GM12878 (cell line): ENCODE results near the gene PDZD2. TPM values are rescaled to one million over a fixed set of nuclear protein-coding genes. Genes with fewer than 3 reads are reported as not detected.

Experiments used
- ATAC-seq: fragments of 200-7000 bp; cut with Tn5 transposase; 3 replicates; pipeline ENCODE4 v1.9.1; 2020; ENCODE audit warnings: mild to moderate bottlenecking, moderate library complexity
- BruUV-seq: library from RNA; stranded (reverse); fragments of 400-500 nt; replicated peaks from 2 replicates; lab custom pipeline; 2021; lab: Mats Ljungman, UMichigan
- CTCF ChIA-PET: fragments of 300-600 bp; sonication (Branson Sonifier 250); formaldehyde crosslinking; extraction: SDS; loops from one replicate; lab custom pipeline; 2021; ENCODE audit warnings: inconsistent platforms; lab: Yijun Ruan, JAX
- POLR2A ChIA-PET: fragments of 350-600 bp; formaldehyde crosslinking; extraction: SDS; loops from one replicate; lab custom pipeline; 2021; ENCODE audit warnings: inconsistent platforms; lab: Charles Lee
- RAD21 ChIA-PET: fragments of 300-600 bp; sonication (Branson Sonifier 250); formaldehyde crosslinking; loops from one replicate; lab custom pipeline; 2023; ENCODE audit warnings: antibody characterized with exemption; ENCODE audit not compliant: unreplicated experiment; lab: Charles Lee
- SMC1A ChIA-PET: fragments of 300-600 bp; sonication (Branson Sonifier 250); formaldehyde crosslinking; loops from one replicate; lab custom pipeline; 2023; ENCODE audit not compliant: unreplicated experiment, uncharacterized antibody; lab: Charles Lee
- DNase-seq: peaks from one replicate; pipeline ENCODE4 v3.0.0-alpha.2; 2011; ENCODE audit warnings: low read depth, low spot score
- FAIRE-seq: peaks from 3 replicates; lab custom pipeline; 2011; peaks lifted over from hg19 to GRCh38; lab: Jason Lieb, UNC
- H2AFZ ChIP-seq: 2 replicates; pipeline ENCODE4 v1.6.0; 2011; ENCODE audit warnings: low read depth, low read length, control low read depth; ENCODE audit not compliant: control insufficient read depth
- H3K27ac ChIP-seq: 2 replicates; pipeline ENCODE4 v1.5.1; 2011; ENCODE audit warnings: control low read depth; ENCODE audit not compliant: control insufficient read depth, insufficient read depth
- H3K27me3 ChIP-seq, 2 experiments: replicated peaks in 1 of 2; 2 replicates each; pipeline versions ENCODE4 v1.6.0 to v1.6.1; 2011; ENCODE audit warnings: low read length in 1 of 2; ENCODE audit not compliant: control insufficient read depth in 2 of 2, insufficient read depth in 2 of 2
- H3K36me3 ChIP-seq, 2 experiments: 2 replicates each; pipeline ENCODE4 v1.5.1; 2011; ENCODE audit warnings: low read length in 1 of 2; ENCODE audit not compliant: control insufficient read depth in 2 of 2, insufficient read depth in 2 of 2
- H3K4me1 ChIP-seq: 2 replicates; pipeline ENCODE4 v1.6.1; 2011; ENCODE audit warnings: mild to moderate bottlenecking, low read length, moderate library complexity, mixed read lengths; ENCODE audit not compliant: control insufficient read depth, insufficient read depth
- H3K4me2 ChIP-seq: 2 replicates; pipeline ENCODE4 v1.6.0; 2011; ENCODE audit warnings: control low read depth; ENCODE audit not compliant: control insufficient read depth, insufficient read depth
- H3K4me3 ChIP-seq: fragments of 200-600 bp; sonication (generic); 2 replicates; pipeline ENCODE4 v1.5.1; 2016
- H3K79me2 ChIP-seq: 2 replicates; pipeline ENCODE4 v1.6.0; 2011; ENCODE audit warnings: low read length; ENCODE audit not compliant: control insufficient read depth, insufficient read depth
- H3K9ac ChIP-seq: 2 replicates; pipeline ENCODE4 v1.8.0; 2011; ENCODE audit warnings: low read length, control low read depth, mixed read lengths; ENCODE audit not compliant: control insufficient read depth, insufficient read depth
- H3K9me3 ChIP-seq: replicated peaks from 3 replicates; pipeline ENCODE4 v1.5.1; 2011; ENCODE audit warnings: mild to moderate bottlenecking, low read length; ENCODE audit not compliant: control insufficient read depth, insufficient read depth
- H4K20me1 ChIP-seq: 2 replicates; pipeline ENCODE4 v1.6.0; 2011; ENCODE audit not compliant: control insufficient read depth, insufficient read depth
- BRCA1 ChIP-seq: IDR thresholded peaks from 2 replicates; pipeline ENCODE4 v1.6.1; 2011; ENCODE audit warnings: low read depth, low read length, improper control_type of control experiment
- CBX3 ChIP-seq: fragments of 200-600 bp; sonication (generic); IDR thresholded peaks from 2 replicates; pipeline ENCODE4 v1.6.1; 2016; ENCODE audit warnings: low read depth, borderline replicate concordance
- KAT2A ChIP-seq: conservative IDR thresholded peaks from 2 replicates; pipeline ENCODE4 v1.6.1; 2011; ENCODE audit warnings: low read depth, low read length; ENCODE audit not compliant: control insufficient read depth
- NR2F1 ChIP-seq: fragments of 450-650 bp; conservative IDR thresholded peaks from 2 replicates; pipeline ENCODE4 v1.6.1; 2017; ENCODE audit warnings: mild to moderate bottlenecking
- RAD21 ChIP-seq: IDR thresholded peaks from 2 replicates; pipeline ENCODE4 v1.6.1; 2011; ENCODE audit warnings: mild to moderate bottlenecking, low read depth, low read length, moderate library complexity; ENCODE audit not compliant: insufficient read depth
- TAF1 ChIP-seq: IDR thresholded peaks from 2 replicates; pipeline ENCODE4 v1.6.1; 2011; ENCODE audit warnings: mild to moderate bottlenecking, low read depth, low read length, borderline replicate concordance
- TBL1XR1 ChIP-seq: IDR thresholded peaks from 2 replicates; pipeline ENCODE4 v1.6.1; 2012; ENCODE audit warnings: low read depth, low read length, improper control_type of control experiment
- WGBS: methylation state at CpG from one replicate; pipeline ENCODE4 v1.1.6; 2016; ENCODE audit warnings: low lambda C conversion rate; ENCODE audit not compliant: insufficient replicate concordance, insufficient coverage; ENCODE audit errors: missing lambda C conversion rate; 5-methylcytosine and 5-hydroxymethylcytosine counted together
- in situ Hi-C: fragments of 300-500 bp; cut with MboI; formaldehyde crosslinking; loops from 9 replicates; pipeline ENCODE4 v1.14.3; 2018; ENCODE audit warnings: mixed read lengths
- intact Hi-C: fragments of 100-400 bp; cut with micrococcal nuclease; formaldehyde crosslinking; loops from one replicate; pipeline ENCODE4 v1.14.2; 2022; ENCODE audit not compliant: unreplicated experiment
- polyA plus RNA-seq, 11 experiments: library from polyadenylated mRNA; depleted of rRNA in 4 of 11; unstranded in 6 of 11; stranded (reverse) in 5 of 11; fragments of >200 nt; fragmentation: Nextera tagmentation in 4 of 11; fragmentation: Illumina TruSeq in 1 of 11; extraction: Ambion mirVana in 4 of 11; extraction: Trizol in 1 of 11; gene quantifications; 1 replicate in 1 of 11; 2 replicates in 10 of 11; pipeline versions ENCODE4 v1.2.1 to v1.2.3, GENCODE V29; 2011 to 2016; ENCODE audit warnings: inconsistent platforms in 2 of 11, missing spikeins in 2 of 11, low read depth in 1 of 11
- total RNA-seq, 4 experiments: library from RNA; depleted of rRNA in 3 of 4; stranded (reverse); fragments of >200 nt in 3 of 4; fragmentation: Illumina TruSeq in 1 of 4; extraction: Trizol in 1 of 4; gene quantifications; 2 replicates each; pipeline versions ENCODE4 v1.2.1 to v1.2.3, GENCODE V29; 2013 to 2021
- TF ChIP-seq, protein P1 (sequence below): IDR thresholded peaks from 2 replicates; pipeline ENCODE4 v1.6.1; 2012; ENCODE audit warnings: low read depth, low read length, improper control_type of control experiment
- TF ChIP-seq, protein P2 (sequence below): fragments of 450-650 bp; IDR thresholded peaks from 2 replicates; pipeline ENCODE4 v1.6.1; 2017; ENCODE audit warnings: borderline replicate concordance
- TF ChIP-seq, protein P3 (sequence below): IDR thresholded peaks from 2 replicates; pipeline ENCODE4 v1.6.1; 2012; ENCODE audit warnings: low read depth, low read length, improper control_type of control experiment
- TF ChIP-seq, protein P4 (sequence below): IDR thresholded peaks from 2 replicates; pipeline ENCODE4 v1.6.1; 2012; ENCODE audit warnings: mild to moderate bottlenecking, low read depth, low read length
- TF ChIP-seq, protein P5 (sequence below): IDR thresholded peaks from 2 replicates; pipeline ENCODE4 v1.6.1; 2012; ENCODE audit warnings: improper control_type of control experiment, low read depth, low read length; ENCODE audit not compliant: insufficient replicate concordance

Gene PDZD2
- total and polyA plus RNA-seq, 10 of the 15 experiments (the other 5 are each of a cell fraction or from before 2014, with no cell fraction given), result 0.01 to 0.58 (median 0.29) TPM; not detected in 3

DNA sequence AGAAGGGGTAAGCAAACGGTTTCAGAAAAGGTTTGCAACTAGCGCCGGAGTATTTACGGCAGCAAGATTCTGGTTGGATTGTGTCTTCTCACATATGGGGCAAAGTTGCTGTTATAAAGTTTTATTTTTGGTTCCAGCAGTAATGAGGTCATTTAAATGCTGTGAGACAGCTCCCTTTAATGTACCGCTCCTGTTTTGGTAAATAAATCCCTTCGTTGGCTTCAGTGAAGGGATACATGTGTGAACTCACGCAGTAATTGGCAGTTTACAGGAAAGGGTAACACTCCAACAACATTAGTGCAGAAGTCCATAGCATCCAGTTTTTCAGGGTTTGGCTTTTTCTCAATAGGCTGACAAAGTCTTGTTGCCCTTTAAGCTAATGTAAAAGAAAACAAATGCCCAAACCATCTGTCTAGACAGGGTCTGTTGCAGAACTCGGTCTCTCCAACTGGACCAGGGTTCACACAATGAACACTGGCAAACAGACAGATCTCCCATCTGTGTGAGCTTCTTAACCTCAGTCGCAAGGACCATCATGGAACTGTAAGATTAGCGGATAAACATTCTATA lies 351.2 kb downstream of the PDZD2 start:
- 57% methylated on average over 10 of the region's 10 CpGs for WGBS
- SMC1A ChIA-PET, result no interaction called here
- POLR2A ChIA-PET, result interaction anchor here (0.6 to 1.1 kb wide), 2 partner anchors 183 to 250 kb away, joined by 3 read pairs; no protein-coding TSS in a partner anchor
- CTCF ChIA-PET, result interaction anchor here (0.5 kb wide), 1 partner anchor 16 kb away, joined by 3 read pairs; no protein-coding TSS in a partner anchor
- DNase-seq (no peak), FAIRE-seq (no peak), ATAC-seq (no peak)
- Histone ChIP-seq H3K4me2 (no peak overlapping the region), H2AFZ (no peak overlapping the region), H4K20me1 (no peaks in the 10 kb centered on the region), H3K27me3 (no peaks in the 10 kb centered on the region; a peak in 1 of 4 replicates), H3K9me3 (no peaks in the 10 kb centered on the region; the same call in 2 of the 3 replicates), H3K27ac (no peak overlapping the region), H3K79me2 (no peaks in the 10 kb centered on the region), H3K4me1 (peaks cover 21% of the 10 kb centered on the region), H3K4me3 (no peak overlapping the region), H3K9ac (no peak overlapping the region), H3K36me3 (no peaks in the 10 kb centered on the region)
- BruUV-seq, result no TSS peak
- intact Hi-C loops, result no loop called here
- RAD21 ChIA-PET, result no interaction called here
- in situ Hi-C loops, result no loop called here
- TF ChIP-seq NR2F1 (no peak), RAD21 (no peak), TBL1XR1 (no peak), TAF1 (no peak), CBX3 (no peak), KAT2A (no peak), BRCA1 (no peak)
- TF ChIP-seq, protein P1, sequence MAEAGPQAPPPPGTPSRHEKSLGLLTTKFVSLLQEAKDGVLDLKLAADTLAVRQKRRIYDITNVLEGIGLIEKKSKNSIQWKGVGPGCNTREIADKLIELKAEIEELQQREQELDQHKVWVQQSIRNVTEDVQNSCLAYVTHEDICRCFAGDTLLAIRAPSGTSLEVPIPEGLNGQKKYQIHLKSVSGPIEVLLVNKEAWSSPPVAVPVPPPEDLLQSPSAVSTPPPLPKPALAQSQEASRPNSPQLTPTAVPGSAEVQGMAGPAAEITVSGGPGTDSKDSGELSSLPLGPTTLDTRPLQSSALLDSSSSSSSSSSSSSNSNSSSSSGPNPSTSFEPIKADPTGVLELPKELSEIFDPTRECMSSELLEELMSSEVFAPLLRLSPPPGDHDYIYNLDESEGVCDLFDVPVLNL, result no peak
- TF ChIP-seq, protein P2, sequence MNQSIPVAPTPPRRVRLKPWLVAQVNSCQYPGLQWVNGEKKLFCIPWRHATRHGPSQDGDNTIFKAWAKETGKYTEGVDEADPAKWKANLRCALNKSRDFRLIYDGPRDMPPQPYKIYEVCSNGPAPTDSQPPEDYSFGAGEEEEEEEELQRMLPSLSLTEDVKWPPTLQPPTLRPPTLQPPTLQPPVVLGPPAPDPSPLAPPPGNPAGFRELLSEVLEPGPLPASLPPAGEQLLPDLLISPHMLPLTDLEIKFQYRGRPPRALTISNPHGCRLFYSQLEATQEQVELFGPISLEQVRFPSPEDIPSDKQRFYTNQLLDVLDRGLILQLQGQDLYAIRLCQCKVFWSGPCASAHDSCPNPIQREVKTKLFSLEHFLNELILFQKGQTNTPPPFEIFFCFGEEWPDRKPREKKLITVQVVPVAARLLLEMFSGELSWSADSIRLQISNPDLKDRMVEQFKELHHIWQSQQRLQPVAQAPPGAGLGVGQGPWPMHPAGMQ, result no peak
- TF ChIP-seq, protein P3, sequence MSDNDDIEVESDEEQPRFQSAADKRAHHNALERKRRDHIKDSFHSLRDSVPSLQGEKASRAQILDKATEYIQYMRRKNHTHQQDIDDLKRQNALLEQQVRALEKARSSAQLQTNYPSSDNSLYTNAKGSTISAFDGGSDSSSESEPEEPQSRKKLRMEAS, result no peak
- TF ChIP-seq, protein P4, sequence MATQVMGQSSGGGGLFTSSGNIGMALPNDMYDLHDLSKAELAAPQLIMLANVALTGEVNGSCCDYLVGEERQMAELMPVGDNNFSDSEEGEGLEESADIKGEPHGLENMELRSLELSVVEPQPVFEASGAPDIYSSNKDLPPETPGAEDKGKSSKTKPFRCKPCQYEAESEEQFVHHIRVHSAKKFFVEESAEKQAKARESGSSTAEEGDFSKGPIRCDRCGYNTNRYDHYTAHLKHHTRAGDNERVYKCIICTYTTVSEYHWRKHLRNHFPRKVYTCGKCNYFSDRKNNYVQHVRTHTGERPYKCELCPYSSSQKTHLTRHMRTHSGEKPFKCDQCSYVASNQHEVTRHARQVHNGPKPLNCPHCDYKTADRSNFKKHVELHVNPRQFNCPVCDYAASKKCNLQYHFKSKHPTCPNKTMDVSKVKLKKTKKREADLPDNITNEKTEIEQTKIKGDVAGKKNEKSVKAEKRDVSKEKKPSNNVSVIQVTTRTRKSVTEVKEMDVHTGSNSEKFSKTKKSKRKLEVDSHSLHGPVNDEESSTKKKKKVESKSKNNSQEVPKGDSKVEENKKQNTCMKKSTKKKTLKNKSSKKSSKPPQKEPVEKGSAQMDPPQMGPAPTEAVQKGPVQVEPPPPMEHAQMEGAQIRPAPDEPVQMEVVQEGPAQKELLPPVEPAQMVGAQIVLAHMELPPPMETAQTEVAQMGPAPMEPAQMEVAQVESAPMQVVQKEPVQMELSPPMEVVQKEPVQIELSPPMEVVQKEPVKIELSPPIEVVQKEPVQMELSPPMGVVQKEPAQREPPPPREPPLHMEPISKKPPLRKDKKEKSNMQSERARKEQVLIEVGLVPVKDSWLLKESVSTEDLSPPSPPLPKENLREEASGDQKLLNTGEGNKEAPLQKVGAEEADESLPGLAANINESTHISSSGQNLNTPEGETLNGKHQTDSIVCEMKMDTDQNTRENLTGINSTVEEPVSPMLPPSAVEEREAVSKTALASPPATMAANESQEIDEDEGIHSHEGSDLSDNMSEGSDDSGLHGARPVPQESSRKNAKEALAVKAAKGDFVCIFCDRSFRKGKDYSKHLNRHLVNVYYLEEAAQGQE, result no peak
- TF ChIP-seq, protein P5, sequence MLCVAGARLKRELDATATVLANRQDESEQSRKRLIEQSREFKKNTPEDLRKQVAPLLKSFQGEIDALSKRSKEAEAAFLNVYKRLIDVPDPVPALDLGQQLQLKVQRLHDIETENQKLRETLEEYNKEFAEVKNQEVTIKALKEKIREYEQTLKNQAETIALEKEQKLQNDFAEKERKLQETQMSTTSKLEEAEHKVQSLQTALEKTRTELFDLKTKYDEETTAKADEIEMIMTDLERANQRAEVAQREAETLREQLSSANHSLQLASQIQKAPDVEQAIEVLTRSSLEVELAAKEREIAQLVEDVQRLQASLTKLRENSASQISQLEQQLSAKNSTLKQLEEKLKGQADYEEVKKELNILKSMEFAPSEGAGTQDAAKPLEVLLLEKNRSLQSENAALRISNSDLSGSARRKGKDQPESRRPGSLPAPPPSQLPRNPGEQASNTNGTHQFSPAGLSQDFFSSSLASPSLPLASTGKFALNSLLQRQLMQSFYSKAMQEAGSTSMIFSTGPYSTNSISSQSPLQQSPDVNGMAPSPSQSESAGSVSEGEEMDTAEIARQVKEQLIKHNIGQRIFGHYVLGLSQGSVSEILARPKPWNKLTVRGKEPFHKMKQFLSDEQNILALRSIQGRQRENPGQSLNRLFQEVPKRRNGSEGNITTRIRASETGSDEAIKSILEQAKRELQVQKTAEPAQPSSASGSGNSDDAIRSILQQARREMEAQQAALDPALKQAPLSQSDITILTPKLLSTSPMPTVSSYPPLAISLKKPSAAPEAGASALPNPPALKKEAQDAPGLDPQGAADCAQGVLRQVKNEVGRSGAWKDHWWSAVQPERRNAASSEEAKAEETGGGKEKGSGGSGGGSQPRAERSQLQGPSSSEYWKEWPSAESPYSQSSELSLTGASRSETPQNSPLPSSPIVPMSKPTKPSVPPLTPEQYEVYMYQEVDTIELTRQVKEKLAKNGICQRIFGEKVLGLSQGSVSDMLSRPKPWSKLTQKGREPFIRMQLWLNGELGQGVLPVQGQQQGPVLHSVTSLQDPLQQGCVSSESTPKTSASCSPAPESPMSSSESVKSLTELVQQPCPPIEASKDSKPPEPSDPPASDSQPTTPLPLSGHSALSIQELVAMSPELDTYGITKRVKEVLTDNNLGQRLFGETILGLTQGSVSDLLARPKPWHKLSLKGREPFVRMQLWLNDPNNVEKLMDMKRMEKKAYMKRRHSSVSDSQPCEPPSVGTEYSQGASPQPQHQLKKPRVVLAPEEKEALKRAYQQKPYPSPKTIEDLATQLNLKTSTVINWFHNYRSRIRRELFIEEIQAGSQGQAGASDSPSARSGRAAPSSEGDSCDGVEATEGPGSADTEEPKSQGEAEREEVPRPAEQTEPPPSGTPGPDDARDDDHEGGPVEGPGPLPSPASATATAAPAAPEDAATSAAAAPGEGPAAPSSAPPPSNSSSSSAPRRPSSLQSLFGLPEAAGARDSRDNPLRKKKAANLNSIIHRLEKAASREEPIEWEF, result no peak
